Bronchial epithelial cell (primary cell): Measurements from ENCODE around the gene C16orf95. TPM values are rescaled to one million over a fixed set of nuclear protein-coding genes. Genes with fewer than 3 reads are reported as not detected.

Experiments
- DNase-seq: peaks from one replicate; pipeline ENCODE4 v3.0.0-alpha.2; 2010; ENCODE audit warnings: low read depth
- FAIRE-seq: peaks from 2 replicates; lab custom pipeline; 2011; peaks lifted over from hg19 to GRCh38; lab: Jason Lieb, UNC
- H3K27me3 ChIP-seq: 2 replicates; pipeline ENCODE4 v1.5.1; 2011; ENCODE audit warnings: low read length; ENCODE audit not compliant: control insufficient read depth, insufficient read depth
- H3K36me3 ChIP-seq: 2 replicates; pipeline ENCODE4 v1.5.1; 2011; ENCODE audit warnings: low read length; ENCODE audit not compliant: control insufficient read depth, insufficient read depth
- H3K4me3 ChIP-seq: 2 replicates; pipeline ENCODE4 v1.5.1; 2011; ENCODE audit warnings: mild to moderate bottlenecking, low read depth, low read length, control low read depth
- CTCF ChIP-seq: IDR thresholded peaks from 2 replicates; pipeline ENCODE4 v1.5.1; 2011; ENCODE audit warnings: mild to moderate bottlenecking, moderate library complexity, low read length, control low read depth, inconsistent platforms; ENCODE audit not compliant: insufficient read depth, severe bottlenecking
- total RNA-seq: library from RNA; depleted of rRNA; stranded (reverse); fragments of >200 nt; gene quantifications from 2 replicates; pipeline ENCODE4 v1.2.1, GENCODE V29; 2014

Gene C16orf95
- total RNA-seq, 1 donor from 2014 or later: 0.79 TPM

- H3K27me3 ChIP-seq: no peaks in the 10 kb centered on the region
- TF ChIP-seq CTCF: no peak
- H3K36me3 ChIP-seq: peaks cover 17% of the 10 kb centered on the region
- FAIRE-seq: no peak
- no peak overlapping the region for H3K4me3 ChIP-seq
- DNase-seq: no peak
Measured at GRCh38 chr16:87325423-87325858, 8.2 kb upstream of the C16orf95 start.

GRCh38 chr16:87324411-87325275 lies 7.5 kb upstream of the C16orf95 start:
- no peak for DNase-seq
- TF ChIP-seq CTCF: peak; percentile 74
- peaks cover 11% of the 10 kb centered on the region for H3K36me3 ChIP-seq
- H3K4me3 ChIP-seq: no peak overlapping the region
- H3K27me3 ChIP-seq: no peaks in the 10 kb centered on the region
- FAIRE-seq: no peak

- DNase-seq (no peak), FAIRE-seq (no peak)
- TF ChIP-seq CTCF: no peak
- Histone ChIP-seq H3K36me3 (peaks cover 10% of the 10 kb centered on the region), H3K4me3 (no peak overlapping the region), H3K27me3 (no peaks in the 10 kb centered on the region)
Measured at GRCh38 chr16:87323727-87324410, 6.7 kb upstream of the C16orf95 start.

DNA sequence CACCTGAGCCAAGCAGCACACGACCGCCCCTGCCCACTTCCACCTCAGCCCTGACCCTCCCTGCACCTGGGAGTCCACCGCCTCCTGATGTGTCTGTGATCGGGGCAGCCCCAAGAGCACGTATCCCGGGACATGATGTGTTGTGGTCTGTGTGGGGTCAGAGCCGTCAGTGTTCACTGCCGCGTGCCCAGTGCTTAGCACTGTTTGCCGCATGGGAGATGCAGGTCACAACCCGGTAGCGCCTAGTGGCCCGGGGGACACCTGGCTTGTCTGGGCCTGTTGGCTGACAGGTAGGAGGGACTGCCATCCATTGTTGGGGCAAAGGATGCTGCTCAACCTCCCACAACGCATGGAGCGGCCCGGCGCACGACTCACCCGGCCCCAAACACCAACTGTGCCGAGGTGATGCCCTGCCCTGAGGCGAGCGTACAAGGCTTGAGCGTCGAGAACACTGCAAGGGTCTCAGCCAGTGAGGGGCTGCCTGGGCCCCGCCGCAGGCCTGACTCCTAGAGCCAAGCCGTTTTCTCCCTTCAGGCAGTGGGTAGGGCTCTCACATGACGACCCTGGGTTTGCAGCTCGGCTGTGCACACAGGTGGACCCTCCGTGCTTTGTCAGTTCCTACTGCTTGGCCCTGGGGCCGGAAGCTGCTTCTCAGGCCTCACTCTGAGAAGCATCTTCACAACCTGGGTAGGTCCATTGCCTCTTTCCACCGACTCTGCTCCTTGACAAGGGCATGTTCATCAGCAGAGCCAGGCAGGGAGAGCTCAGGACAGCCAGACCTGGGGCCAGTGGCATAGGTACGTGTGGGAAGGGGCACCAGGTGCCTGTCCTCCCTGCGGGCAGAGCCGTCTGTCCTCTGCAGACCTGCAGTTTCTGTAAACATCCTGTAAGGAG lies 5.9 kb upstream of the C16orf95 start:
- no peak for TF ChIP-seq CTCF
- no peak for DNase-seq
- H3K4me3 ChIP-seq: no peak overlapping the region
- FAIRE-seq: no peak
- H3K36me3 ChIP-seq: peaks cover 6% of the 10 kb centered on the region
- no peaks in the 10 kb centered on the region for H3K27me3 ChIP-seq

- H3K36me3 ChIP-seq: peaks cover 3% of the 10 kb centered on the region
- no peak for FAIRE-seq
- H3K27me3 ChIP-seq: no peaks in the 10 kb centered on the region
- DNase-seq: no peak
- TF ChIP-seq CTCF: no peak
- no peak overlapping the region for H3K4me3 ChIP-seq
Measured at GRCh38 chr16:87322360-87322759, 5.2 kb upstream of the C16orf95 start.
